ENCODE results near the gene TARS3.

TARS3 gene

DNA sequence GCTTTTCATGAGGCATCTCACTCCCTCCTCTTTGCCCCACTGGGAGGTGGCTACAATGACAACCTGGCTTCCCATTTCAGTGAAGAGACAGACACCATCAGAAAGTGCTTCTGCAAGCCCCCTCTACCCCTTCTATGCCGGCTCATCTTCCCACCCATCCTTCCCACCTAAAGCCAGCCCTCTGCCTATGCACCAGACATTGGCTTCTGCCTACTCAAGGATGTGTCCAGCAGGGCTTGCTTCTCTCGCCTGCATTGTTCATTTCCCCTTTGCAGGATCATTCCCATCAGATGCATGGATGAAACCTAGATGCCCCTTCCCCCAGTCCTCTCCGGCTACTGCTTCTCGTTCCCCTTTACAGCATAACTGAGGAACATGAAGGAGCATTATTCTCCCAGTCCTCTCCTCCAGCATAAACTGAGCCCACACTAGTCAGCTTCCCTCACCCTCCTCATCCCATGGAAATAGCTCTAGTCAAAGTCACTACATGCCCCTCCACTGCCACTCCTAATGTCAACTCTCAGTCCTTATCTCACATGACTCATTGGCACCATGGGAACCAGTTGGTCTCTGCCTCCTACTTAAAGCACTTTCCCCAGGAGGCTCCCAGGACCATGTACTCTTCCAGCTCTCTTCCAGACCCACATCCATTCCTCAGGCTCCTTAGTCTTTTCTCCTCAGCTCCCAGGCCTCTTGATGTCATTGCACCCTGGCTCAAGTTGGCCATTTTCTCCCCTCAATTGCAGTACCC is 120.0 kb downstream of the TARS3 start:
- no peak for DNase-seq (ENCODE audit: low read depth)
